Bronchial epithelial cell (primary cell): ENCODE measurements around the gene SRCIN1. TPM values are rescaled to one million over a fixed set of nuclear protein-coding genes. Genes with fewer than 3 reads are reported as not detected.

Source experiments
- DNase-seq: peaks from one replicate; pipeline ENCODE4 v3.0.0-alpha.2; 2010; ENCODE audit warnings: low read depth
- FAIRE-seq: peaks from 2 replicates; lab custom pipeline; 2011; peaks lifted over from hg19 to GRCh38; lab: Jason Lieb, UNC
- H3K27me3 ChIP-seq: 2 replicates; pipeline ENCODE4 v1.5.1; 2011; ENCODE audit warnings: low read length; ENCODE audit not compliant: control insufficient read depth, insufficient read depth
- H3K36me3 ChIP-seq: 2 replicates; pipeline ENCODE4 v1.5.1; 2011; ENCODE audit warnings: low read length; ENCODE audit not compliant: control insufficient read depth, insufficient read depth
- H3K4me3 ChIP-seq: 2 replicates; pipeline ENCODE4 v1.5.1; 2011; ENCODE audit warnings: mild to moderate bottlenecking, low read depth, low read length, control low read depth
- CTCF ChIP-seq: IDR thresholded peaks from 2 replicates; pipeline ENCODE4 v1.5.1; 2011; ENCODE audit warnings: mild to moderate bottlenecking, moderate library complexity, low read length, control low read depth, inconsistent platforms; ENCODE audit not compliant: insufficient read depth, severe bottlenecking
- total RNA-seq: library from RNA; depleted of rRNA; stranded (reverse); fragments of >200 nt; gene quantifications from 2 replicates; pipeline ENCODE4 v1.2.1, GENCODE V29; 2014

SRCIN1 gene
- total RNA-seq, 1 donor from 2014 or later, result under 0.01 TPM

GRCh38 chr17:38543403-38544174 is 62.2 kb downstream of the SRCIN1 start:
- TF ChIP-seq CTCF, result no peak
- FAIRE-seq, result no peak
- H3K27me3 ChIP-seq, result peaks cover 3% of the 10 kb centered on the region

GRCh38 chr17:38542286-38542685 is 63.5 kb downstream of the SRCIN1 start:
- H3K36me3 ChIP-seq, result no peaks in the 10 kb centered on the region
- FAIRE-seq, result no peak
- H3K27me3 ChIP-seq, result peaks cover 3% of the 10 kb centered on the region
- no peak for TF ChIP-seq CTCF
- no peak for DNase-seq
- no peak overlapping the region for H3K4me3 ChIP-seq

More at GRCh38 chr17:38543403-38544174, 62.2 kb downstream of the SRCIN1 start:
- H3K36me3 ChIP-seq, result no peaks in the 10 kb centered on the region
- no peak for DNase-seq
- H3K4me3 ChIP-seq, result no peak overlapping the region

- no peak for TF ChIP-seq CTCF
- no peak overlapping the region for H3K4me3 ChIP-seq
- FAIRE-seq (no peak), DNase-seq (no peak)
- H3K27me3 ChIP-seq, result peaks cover 6% of the 10 kb centered on the region
- no peaks in the 10 kb centered on the region for H3K36me3 ChIP-seq
Observed at GRCh38 chr17:38541281-38541680, 64.5 kb downstream of the SRCIN1 start.

GRCh38 chr17:38540514-38541045 is 65.2 kb downstream of the SRCIN1 start:
- no peak for FAIRE-seq

GRCh38 chr17:38539386-38539785 is 66.4 kb downstream of the SRCIN1 start:
- no peak for TF ChIP-seq CTCF
- H3K4me3 ChIP-seq, result no peak overlapping the region
- no peaks in the 10 kb centered on the region for H3K36me3 ChIP-seq
- DNase-seq, result no peak
- FAIRE-seq, result no peak
- peaks cover 11% of the 10 kb centered on the region for H3K27me3 ChIP-seq

More at GRCh38 chr17:38540514-38541045, 65.2 kb downstream of the SRCIN1 start:
- no peak for TF ChIP-seq CTCF
- Histone ChIP-seq H3K27me3 (peaks cover 9% of the 10 kb centered on the region), H3K4me3 (no peak overlapping the region), H3K36me3 (no peaks in the 10 kb centered on the region)
- DNase-seq, result no peak
